ENCODE measurements around the gene FMNL2. TPM values are rescaled to one million over a fixed set of nuclear protein-coding genes. Genes with fewer than 3 reads are reported as not detected.
A peak's percentile ranks its signal among the peaks of the same experiment; 100 is the strongest.

FMNL2 gene
- total and polyA plus RNA-seq, 2 of the 4 experiments (the other 2 are of a cell fraction) = 10.9 to 11.4 TPM

GRCh38 chr2:152405206-152406118 lies 70.5 kb downstream of the FMNL2 start:
- Histone ChIP-seq H4K5ac (ENCODE audit: low read depth, low read length) (peak overlapping the region; percentile 46; the same call in 1 of the 2 replicates), H4K91ac (ENCODE audit: insufficient read depth, low read depth, low read length) (no peak overlapping the region), H3K56ac (ENCODE audit: extremely low read depth, insufficient read depth, low read length) (no peak overlapping the region), H3K4me1 (ENCODE audit: control insufficient read depth, insufficient read depth, low read length) (peaks cover 8% of the 10 kb centered on the region; the same call in 1 of the 2 replicates), H3K9me3 (ENCODE audit: control insufficient read depth, insufficient read depth, low read length) (no peaks in the 10 kb centered on the region), H2BK20ac (ENCODE audit: low read depth, low read length) (0 out of 2 replicates have a peak overlapping the region, but pooled peaks have one; percentile 24), H3K9me1 (ENCODE audit: insufficient read depth, low read length) (peaks cover 10% of the 10 kb centered on the region), H2BK15ac (ENCODE audit: low read depth, low read length) (no peak overlapping the region), H3K4ac (ENCODE audit: low read depth, low read length) (0 out of 2 replicates have a peak overlapping the region, but pooled peaks have one; percentile 1), H3K36me3 (ENCODE audit: control insufficient read depth, insufficient read depth, low read length) (no peaks in the 10 kb centered on the region), H2BK120ac (ENCODE audit: low read depth, low read length) (peak overlapping the region; percentile 17; the same call in 1 of the 2 replicates), H4K20me1 (ENCODE audit: insufficient read depth, low read length) (no peaks in the 10 kb centered on the region), H3K27me3 (ENCODE audit: control insufficient read depth, insufficient read depth, low read length) (no peaks in the 10 kb centered on the region), H3K4me2 (ENCODE audit: low read depth, low read length) (peak overlapping the region; percentile 56; the same call in 1 of the 2 replicates), H2AK5ac (ENCODE audit: low read depth, low read length) (peak overlapping the region; percentile 0; the same call in 1 of the 2 replicates), H3K9ac (ENCODE audit: low read depth, low read length) (no peak overlapping the region), H3K27ac (ENCODE audit: insufficient read depth, low read length) (no peak overlapping the region), H3K23ac (ENCODE audit: low read depth, low read length) (peak overlapping the region; percentile 29; the same call in 1 of the 2 replicates), H3K4me3 (ENCODE audit: insufficient read depth, low read depth, low read length) (no peak overlapping the region), H3K18ac (ENCODE audit: low read depth, low read length) (peak overlapping the region; percentile 59; the same call in 1 of the 2 replicates), H3K79me1 (ENCODE audit: low read depth in 1 of 2, low read length in 2 of 2) (peaks cover 44 to 56% of the 10 kb centered on the region in 2 experiments), H2AK9ac (replicated peaks; ENCODE audit: low read depth, low read length, poor library complexity) (no peak overlapping the region), H2BK5ac (ENCODE audit: low read depth, low read length, poor library complexity, severe bottlenecking) (peak overlapping the region; percentile 1), H4K8ac (ENCODE audit: low read depth in 2 of 2, low read length in 2 of 2) (peak overlapping the region in 1 of 2 experiments; percentile 29; a peak in 1 of 4 replicates), H3K14ac (replicated peaks; ENCODE audit: low read depth, low read length) (peak overlapping the region; percentile 11; the same call in 1 of the 2 replicates), H2AFZ (replicated peaks; ENCODE audit: low read length, poor library complexity) (no peak overlapping the region)
- intact Hi-C loops (cut with micrococcal nuclease) (no loop called here), dilution Hi-C loops (cut with HindIII; ENCODE audit: low sequenced_read_pairs, unreplicated experiment) (no loop called here), in situ Hi-C loops (cut with MboI; ENCODE audit: low sequenced_read_pairs) (no loop called here)
- ATAC-seq (ENCODE audit: low read depth) = no peak
- BruUV-seq (replicated peaks) = no TSS peak
- TF ChIP-seq MAFK (IDR thresholded peaks at IDR 0.05; ENCODE audit: low read depth, low read length) = no peak
- TF ChIP-seq, protein P1, sequence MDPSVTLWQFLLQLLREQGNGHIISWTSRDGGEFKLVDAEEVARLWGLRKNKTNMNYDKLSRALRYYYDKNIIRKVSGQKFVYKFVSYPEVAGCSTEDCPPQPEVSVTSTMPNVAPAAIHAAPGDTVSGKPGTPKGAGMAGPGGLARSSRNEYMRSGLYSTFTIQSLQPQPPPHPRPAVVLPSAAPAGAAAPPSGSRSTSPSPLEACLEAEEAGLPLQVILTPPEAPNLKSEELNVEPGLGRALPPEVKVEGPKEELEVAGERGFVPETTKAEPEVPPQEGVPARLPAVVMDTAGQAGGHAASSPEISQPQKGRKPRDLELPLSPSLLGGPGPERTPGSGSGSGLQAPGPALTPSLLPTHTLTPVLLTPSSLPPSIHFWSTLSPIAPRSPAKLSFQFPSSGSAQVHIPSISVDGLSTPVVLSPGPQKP (IDR thresholded peaks at IDR 0.05; ENCODE audit: borderline replicate concordance, low read depth, low read length) = no peak
- CTCF ChIA-PET = no interaction called here
- whole genome bisulfite sequencing, 2 experiments (ENCODE audit: extremely low coverage in 2 of 2, insufficient read length in 1 of 2) = no CpG with 5 or more reads among the region's 2 CpGs
- peak; percentile 42 for DNase-seq
- POLR2A ChIA-PET (ENCODE audit: unreplicated experiment) = no interaction called here

Measured in IMR-90 (cell line).